Testis (tissue), 2 donors: ENCODE measurements around the gene TEAD1.

ENCODE experiments used
- CTCF ChIP-seq, 3 experiments: fragments of 450-650 bp in 2 of 3; fragments of 200-600 bp in 1 of 3; sonication (generic) in 1 of 3; IDR thresholded peaks; one replicate each; pipeline ENCODE4 v1.5.1; 2016 to 2019; ENCODE audit warnings: antibody characterized with exemption in 3 of 3, mild to moderate bottlenecking in 2 of 3, moderate library complexity in 1 of 3
- POLR2A ChIP-seq: fragments of 450-650 bp; IDR thresholded peaks from one replicate; pipeline ENCODE4 v1.6.1; 2017; ENCODE audit warnings: antibody characterized with exemption, mild to moderate bottlenecking, moderate library complexity

- TF ChIP-seq CTCF (IDR thresholded peaks at IDR 0.05) (no peak), POLR2A (no peak)
Measured at GRCh38 chr11:12840871-12841660, 166.8 kb downstream of the TEAD1 start.
